Stimulated activated naive CD8-positive, alpha-beta T cell treated with anti-CD3 and anti-CD28 coated beads, Interleukin-15, Interleukin-2, amounts not matched to agents 100 ng/mL and 50 ng/mL, for 24 hours (primary cell): ENCODE data around the gene ACADL.
A peak's percentile ranks its signal among the peaks of the same experiment; 100 is the strongest.

ENCODE experiments used
- H3K27ac Mint-ChIP-seq: one replicate; pipeline ENCODE4 v1.8.0; 2021; ENCODE audit warnings: mild to moderate bottlenecking, mixed read lengths
- H3K27me3 Mint-ChIP-seq: one replicate; pipeline ENCODE4 v1.8.0; 2021; ENCODE audit warnings: mixed read lengths
- H3K36me3 Mint-ChIP-seq: one replicate; pipeline ENCODE4 v1.8.0; 2021; ENCODE audit warnings: low read depth, mixed read lengths
- H3K4me1 Mint-ChIP-seq: one replicate; pipeline ENCODE4 v1.8.0; 2021; ENCODE audit warnings: low read depth, mixed read lengths
- H3K4me3 Mint-ChIP-seq: one replicate; pipeline ENCODE4 v1.8.0; 2021; ENCODE audit warnings: mild to moderate bottlenecking, mixed read lengths
- H3K9me3 Mint-ChIP-seq: one replicate; pipeline ENCODE4 v1.8.0; 2021; ENCODE audit warnings: mixed read lengths

Gene ACADL

GRCh38 chr2:210224941-210225672 lies at the start of gene ACADL:
Gene ACADL, minus strand, starts transcription at chr2:210225447. Its CDS starts 184 bp downstream, at chr2:210225263.
- Mint-ChIP-seq H3K9me3 (no peaks in the 10 kb centered on the region), H3K4me1 (no peaks in the 10 kb centered on the region), H3K27ac (no peak within 1 kb of the TSS), H3K4me3 (peak within 1 kb of the TSS; percentile 40), H3K36me3 (no peaks in the 10 kb centered on the region), H3K27me3 (peaks cover 76% of the 10 kb centered on the region)

GRCh38 chr2:210271300-210271699 lies 46.1 kb upstream of the ACADL start:
- Mint-ChIP-seq H3K4me3 (no peak overlapping the region), H3K27ac (no peak overlapping the region), H3K9me3 (no peaks in the 10 kb centered on the region), H3K4me1 (no peaks in the 10 kb centered on the region), H3K36me3 (no peaks in the 10 kb centered on the region), H3K27me3 (peaks cover under 1% of the 10 kb centered on the region)

GRCh38 chr2:210269148-210269547 lies 43.9 kb upstream of the ACADL start:
- Mint-ChIP-seq H3K9me3 (no peaks in the 10 kb centered on the region), H3K27me3 (peaks cover 6% of the 10 kb centered on the region), H3K4me3 (no peak overlapping the region), H3K4me1 (no peaks in the 10 kb centered on the region), H3K36me3 (no peaks in the 10 kb centered on the region), H3K27ac (no peak overlapping the region)

GRCh38 chr2:210268281-210268680 lies 43.0 kb upstream of the ACADL start:
- H3K36me3 Mint-ChIP-seq: no peaks in the 10 kb centered on the region
- no peak overlapping the region for H3K4me3 Mint-ChIP-seq
- peaks cover 6% of the 10 kb centered on the region for H3K27me3 Mint-ChIP-seq
- H3K9me3 Mint-ChIP-seq: no peaks in the 10 kb centered on the region
- H3K4me1 Mint-ChIP-seq: no peaks in the 10 kb centered on the region
- H3K27ac Mint-ChIP-seq: no peak overlapping the region

GRCh38 chr2:210267698-210268097 lies 42.5 kb upstream of the ACADL start:
- H3K36me3 Mint-ChIP-seq: no peaks in the 10 kb centered on the region
- no peaks in the 10 kb centered on the region for H3K4me1 Mint-ChIP-seq
- H3K4me3 Mint-ChIP-seq: no peak overlapping the region
- peaks cover 6% of the 10 kb centered on the region for H3K27me3 Mint-ChIP-seq
- H3K9me3 Mint-ChIP-seq: no peaks in the 10 kb centered on the region
- no peak overlapping the region for H3K27ac Mint-ChIP-seq

- no peak overlapping the region for H3K27ac Mint-ChIP-seq
- no peaks in the 10 kb centered on the region for H3K4me1 Mint-ChIP-seq
- no peaks in the 10 kb centered on the region for H3K9me3 Mint-ChIP-seq
- no peaks in the 10 kb centered on the region for H3K36me3 Mint-ChIP-seq
- peaks cover 6% of the 10 kb centered on the region for H3K27me3 Mint-ChIP-seq
- H3K4me3 Mint-ChIP-seq: no peak overlapping the region
These were observed 39.0 kb upstream of the ACADL start for GRCh38 chr2:210264282-210264681.

GRCh38 chr2:210263841-210264240 lies 38.6 kb upstream of the ACADL start:
- no peaks in the 10 kb centered on the region for H3K36me3 Mint-ChIP-seq
- H3K4me3 Mint-ChIP-seq: no peak overlapping the region
- peaks cover 6% of the 10 kb centered on the region for H3K27me3 Mint-ChIP-seq
- no peaks in the 10 kb centered on the region for H3K4me1 Mint-ChIP-seq
- no peaks in the 10 kb centered on the region for H3K9me3 Mint-ChIP-seq
- no peak overlapping the region for H3K27ac Mint-ChIP-seq

- Mint-ChIP-seq H3K9me3 (no peaks in the 10 kb centered on the region), H3K4me1 (no peaks in the 10 kb centered on the region), H3K27ac (no peak overlapping the region)
These were observed 36.8 kb upstream of the ACADL start for GRCh38 chr2:210262036-210262435.

GRCh38 chr2:210259687-210260086 lies 34.4 kb upstream of the ACADL start:
- H3K4me3 Mint-ChIP-seq: no peak overlapping the region
- H3K36me3 Mint-ChIP-seq: no peaks in the 10 kb centered on the region
- no peaks in the 10 kb centered on the region for H3K4me1 Mint-ChIP-seq
- no peak overlapping the region for H3K27ac Mint-ChIP-seq
- H3K27me3 Mint-ChIP-seq: no peaks in the 10 kb centered on the region
- H3K9me3 Mint-ChIP-seq: no peaks in the 10 kb centered on the region

More at GRCh38 chr2:210262036-210262435, 36.8 kb upstream of the ACADL start:
- Mint-ChIP-seq H3K4me3 (no peak overlapping the region), H3K27me3 (peaks cover 6% of the 10 kb centered on the region), H3K36me3 (no peaks in the 10 kb centered on the region)

GRCh38 chr2:210252699-210253606 lies 27.7 kb upstream of the ACADL start:
- H3K9me3 Mint-ChIP-seq: no peaks in the 10 kb centered on the region
- H3K4me1 Mint-ChIP-seq: no peaks in the 10 kb centered on the region
- no peak overlapping the region for H3K27ac Mint-ChIP-seq
- no peaks in the 10 kb centered on the region for H3K27me3 Mint-ChIP-seq
- no peaks in the 10 kb centered on the region for H3K36me3 Mint-ChIP-seq
- H3K4me3 Mint-ChIP-seq: no peak overlapping the region

GRCh38 chr2:210250622-210251021 lies 25.4 kb upstream of the ACADL start:
- Mint-ChIP-seq H3K27ac (no peak overlapping the region), H3K27me3 (no peaks in the 10 kb centered on the region)

GRCh38 chr2:210233487-210233886 lies 8.2 kb upstream of the ACADL start:
- Mint-ChIP-seq H3K9me3 (no peaks in the 10 kb centered on the region), H3K27me3 (peaks cover 15% of the 10 kb centered on the region), H3K36me3 (no peaks in the 10 kb centered on the region), H3K27ac (no peak overlapping the region), H3K4me3 (no peak overlapping the region), H3K4me1 (no peaks in the 10 kb centered on the region)

More at GRCh38 chr2:210250622-210251021, 25.4 kb upstream of the ACADL start:
- no peaks in the 10 kb centered on the region for H3K36me3 Mint-ChIP-seq
- H3K4me1 Mint-ChIP-seq: no peaks in the 10 kb centered on the region
- H3K9me3 Mint-ChIP-seq: no peaks in the 10 kb centered on the region
- H3K4me3 Mint-ChIP-seq: no peak overlapping the region

- no peaks in the 10 kb centered on the region for H3K36me3 Mint-ChIP-seq
- peaks cover 30% of the 10 kb centered on the region for H3K27me3 Mint-ChIP-seq
- H3K9me3 Mint-ChIP-seq: no peaks in the 10 kb centered on the region
- H3K27ac Mint-ChIP-seq: no peak overlapping the region
- H3K4me3 Mint-ChIP-seq: no peak overlapping the region
- H3K4me1 Mint-ChIP-seq: no peaks in the 10 kb centered on the region
These were observed 5.7 kb upstream of the ACADL start for GRCh38 chr2:210230984-210231383.

- Mint-ChIP-seq H3K9me3 (no peaks in the 10 kb centered on the region), H3K27ac (no peak overlapping the region), H3K4me3 (no peak overlapping the region), H3K36me3 (no peaks in the 10 kb centered on the region), H3K27me3 (peaks cover 35% of the 10 kb centered on the region), H3K4me1 (no peaks in the 10 kb centered on the region)
These were observed 5.3 kb upstream of the ACADL start for GRCh38 chr2:210230518-210230917.

GRCh38 chr2:210228586-210228985 lies 3.3 kb upstream of the ACADL start:
- no peak overlapping the region for H3K4me3 Mint-ChIP-seq

More at GRCh38 chr2:210228586-210228985, 3.3 kb upstream of the ACADL start:
- Mint-ChIP-seq H3K27ac (no peak overlapping the region), H3K4me1 (no peaks in the 10 kb centered on the region), H3K27me3 (peaks cover 49% of the 10 kb centered on the region), H3K36me3 (no peaks in the 10 kb centered on the region), H3K9me3 (no peaks in the 10 kb centered on the region)
